HG03097 (cell line): ENCODE measurements around the gene VPS37B.

Source experiments
- ATAC-seq: cut with Tn5 transposase; IDR thresholded peaks from one replicate; pipeline ENCODE4 v1.9.1; 2021; ENCODE audit not compliant: unreplicated experiment, low FRiP score

Gene VPS37B

DNA sequence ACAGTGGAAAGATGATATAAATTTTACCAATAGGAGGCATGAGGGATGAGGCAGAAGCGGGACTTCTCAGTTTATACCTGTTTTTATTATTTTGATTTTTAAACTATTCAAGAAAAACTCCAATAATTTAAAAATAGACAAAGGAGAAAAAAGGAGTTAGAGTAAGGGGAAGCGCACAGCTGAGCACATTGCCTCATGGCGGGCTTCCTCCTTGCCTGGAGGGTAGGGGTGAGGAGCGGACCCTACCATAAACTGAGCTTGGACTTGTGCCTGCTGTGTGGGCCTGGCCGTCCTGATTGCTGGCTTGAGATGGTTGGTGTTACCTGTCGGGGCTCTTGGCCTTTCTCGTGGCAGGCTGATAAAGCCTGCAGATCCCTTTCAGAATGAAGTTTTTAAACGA is 75.8 kb downstream of the VPS37B start:
- ATAC-seq, result no peak

DNA sequence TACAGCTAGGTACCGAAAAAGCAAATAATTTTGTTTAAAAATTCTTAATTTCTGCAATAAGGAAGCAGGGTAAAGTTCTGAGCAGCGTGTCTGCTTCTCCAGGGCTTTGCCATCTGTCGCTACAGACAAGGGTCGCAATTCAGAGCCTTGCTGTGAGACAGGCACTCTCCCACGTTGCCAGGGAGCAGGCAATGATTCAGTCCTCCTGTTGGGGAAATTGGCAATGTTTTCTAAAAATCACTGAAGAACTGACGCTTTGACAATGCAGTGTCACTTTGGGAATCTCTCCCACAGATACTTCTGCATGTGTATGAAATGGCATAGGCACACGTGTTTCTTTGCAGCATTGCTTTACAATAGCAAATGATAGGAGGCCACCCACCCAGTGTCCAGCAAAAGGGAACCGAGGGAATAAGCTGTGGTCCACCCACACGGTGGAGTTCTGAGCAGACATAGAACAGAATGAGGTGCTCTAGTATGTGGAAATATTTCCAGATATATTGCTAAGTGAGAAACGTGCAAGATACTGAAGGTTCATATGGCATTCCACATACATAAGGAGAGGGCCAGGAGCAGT is 76.6 kb downstream of the VPS37B start:
- no peak for ATAC-seq
